Heart right ventricle (tissue), 16 donors: ENCODE results near the gene PMEPA1. TPM values are rescaled to one million over a fixed set of nuclear protein-coding genes. Genes with fewer than 3 reads are reported as not detected.

Experiments
- ATAC-seq, 8 donors: fragments of 200-7000 bp; cut with Tn5 transposase; one replicate each; pipeline ENCODE4 v1.9.1; 2020; ENCODE audit warnings: mild to moderate bottlenecking in 8 of 8, moderate library complexity in 8 of 8, moderate number of reproducible peaks in 1 of 8
- DNase-seq, 2 donors: peaks; one replicate each; pipeline ENCODE4 v3.0.0-alpha.2; 2020
- H3K27ac ChIP-seq, 10 donors: fragments of 200-600 bp; sonication (generic) in 2 of 10; one replicate each; pipeline versions ENCODE4 v1.5.0 to v1.8.0; 2020 to 2022; ENCODE audit warnings: mild to moderate bottlenecking in 3 of 10
- H3K27me3 ChIP-seq, 7 donors: fragments of 200-600 bp; one replicate each; pipeline ENCODE4 v1.8.0; 2021 to 2022; ENCODE audit warnings: mild to moderate bottlenecking in 2 of 7
- H3K36me3 ChIP-seq, 9 donors: fragments of 200-600 bp; sonication (generic) in 1 of 9; one replicate each; pipeline versions ENCODE4 v1.5.0 to v1.8.0; 2020 to 2022; ENCODE audit warnings: mild to moderate bottlenecking in 2 of 9
- H3K4me1 ChIP-seq, 9 donors: fragments of 200-600 bp; sonication (generic) in 1 of 9; one replicate each; pipeline versions ENCODE4 v1.5.0 to v1.8.0; 2020 to 2022; ENCODE audit warnings: mild to moderate bottlenecking in 4 of 9
- H3K4me3 ChIP-seq, 10 donors: fragments of 200-600 bp; sonication (generic) in 2 of 10; one replicate each; pipeline versions ENCODE4 v1.5.0 to v1.8.0; 2020 to 2022; ENCODE audit warnings: mild to moderate bottlenecking in 7 of 10, moderate library complexity in 2 of 10
- H3K9me3 ChIP-seq, 11 donors: fragments of 200-600 bp in 10 of 11; sonication (generic) in 2 of 11; one replicate each; pipeline versions ENCODE4 v1.5.0 to v1.8.0; 2013 to 2022; ENCODE audit warnings: mild to moderate bottlenecking in 2 of 11, control low read depth in 1 of 11, moderate library complexity in 1 of 11
- CTCF ChIP-seq, 9 donors: fragments of 200-600 bp; sonication (generic) in 2 of 9; IDR thresholded peaks; one replicate each; pipeline versions ENCODE4 v1.5.0 to v1.8.0; 2021 to 2022; ENCODE audit warnings: antibody characterized with exemption in 9 of 9, mild to moderate bottlenecking in 5 of 9, moderate library complexity in 1 of 9
- WGBS, 2 donors: extraction: QIAGEN DNeasy Blood & Tissue Kit; methylation state at CpG; one replicate each; pipeline ENCODE4 v1.1.7; 2013; ENCODE audit warnings: inconsistent platforms in 1 of 2; 5-methylcytosine and 5-hydroxymethylcytosine counted together
- intact Hi-C, 10 donors: fragments of 100-400 bp; cut with DNase I; formaldehyde crosslinking; loops; one replicate each; pipeline versions ENCODE4 v1.11.1 to v1.14.2; 2022
- polyA plus RNA-seq, 2 donors: library from polyadenylated mRNA; stranded (reverse); fragments of 200-250 nt; gene quantifications; one replicate each; pipeline ENCODE4 v1.2.3, GENCODE V29; 2013
- total RNA-seq, 10 donors: library from RNA; stranded (reverse); fragmentation: NEBNext Ultra II Directional in 3 of 10; extraction: Animal tissue kit (Norgen Biotek cat#: 25700) in 3 of 10; gene quantifications; one replicate each; pipeline versions ENCODE4 v1.2.1 to v1.2.4, GENCODE V29; 2021 to 2023
- donor health status: Arrhythmogenic right ventricular cardiomyopathy.
- donor health status: ischemic (EF 13 %, LVEDD 7.1; RV severe dilation, severe dysfunction).
- donor health status: healthy with polysubstance abuse.
- donor health status: DM: no; HTN: yes; CAD: no.
- donor health status: DM: no; HTN: no; CAD: no.
- donor health status: ischemic (EF 25% LVEDD 6.9; RV normal size, moderate dysfunction).
- donor health status: ischemic (EF 25% LVEDD 5.7; RV mildly dilated, moderate dysfunction).
- donor health status: healthy.
- donor health status: DM: yes; HTN: yes; CAD: no.
- donor health status: Ischemic cardiomyopathy.
- donor health status: ischemic (EF 35%, LVEDD 5.7; RV mildly dilated, moderate dysfunction).
- donor health status: nonischemic (EF 11% LVEDD 7.7; RV severe dilation, severe dysfunction).
- donor health status: DM: yes; HTN: yes; CAD: no.
- donor health status: PGD.
- donor health status: ischemic (EF 29% LVEDD 5.4; RV normal size, mild dysfunction).
- donor health status: nonischemic (EF 23%, LVEDD 6.1; RV moderate dilation, normal function).

PMEPA1 gene
- total and polyA plus RNA-seq, 12 donors = 10.5 to 81.8 (median 30.4) TPM

- Histone ChIP-seq H3K27ac (peak overlapping the region in 1 of 10 donors; percentile 1), H3K4me3 (no peak overlapping the region), H3K36me3 (peaks cover 0 to 12% (median 0%) of the 10 kb centered on the region in 9 donors), H3K27me3 (peaks cover 0 to 14% (median 0%) of the 10 kb centered on the region in 7 donors), H3K4me1 (peaks cover 2 to 58% (median 26%) of the 10 kb centered on the region in 9 donors), H3K9me3 (no peaks in the 10 kb centered on the region)
- TF ChIP-seq CTCF (IDR thresholded peaks at IDR 0.05) = no peak
- DNase-seq (no peak), ATAC-seq (no peak)
- 76 to 80% methylated on average over 18 of the region's 18 CpGs for WGBS, 2 donors
- intact Hi-C loops = loop anchor here in 1 of 10 donors (5.0 kb wide), 1 partner anchor 33 kb away; no protein-coding TSS in a partner anchor
Measured at GRCh38 chr20:57705127-57705899, 4.5 kb downstream of the PMEPA1 start.

GRCh38 chr20:57704245-57704644, 5.6 kb downstream of the PMEPA1 start:
- intact Hi-C loops = no loop called here
- WGBS, 2 donors = 88 to 89% methylated on average over 14 of the region's 14 CpGs
- Histone ChIP-seq H3K27me3 (peaks cover 0 to 10% (median 0%) of the 10 kb centered on the region in 7 donors), H3K4me1 (peaks cover 2 to 66% (median 24%) of the 10 kb centered on the region in 9 donors), H3K27ac (no peak overlapping the region), H3K4me3 (no peak overlapping the region), H3K9me3 (no peaks in the 10 kb centered on the region), H3K36me3 (peaks cover 0 to 23% (median 0%) of the 10 kb centered on the region in 9 donors)
- DNase-seq (no peak), ATAC-seq (no peak)
- no peak for TF ChIP-seq CTCF (IDR thresholded peaks at IDR 0.05)

- H3K4me3 ChIP-seq = no peak overlapping the region
- DNase-seq (no peak), ATAC-seq (no peak)
- H3K9me3 ChIP-seq = no peaks in the 10 kb centered on the region
- peaks cover 0 to 24% (median 0%) of the 10 kb centered on the region in 9 donors for H3K36me3 ChIP-seq
- intact Hi-C loops = no loop called here
- peaks cover 2 to 62% (median 21%) of the 10 kb centered on the region in 9 donors for H3K4me1 ChIP-seq
- no peak overlapping the region for H3K27ac ChIP-seq
- no peaks in the 10 kb centered on the region for H3K27me3 ChIP-seq
- WGBS, 2 donors = 73 to 83% methylated on average over 6 of the region's 6 CpGs
- TF ChIP-seq CTCF (IDR thresholded peaks at IDR 0.05) = no peak
Measured at GRCh38 chr20:57703013-57703412, 6.8 kb downstream of the PMEPA1 start.

- no peak overlapping the region for H3K27ac ChIP-seq
- no peaks in the 10 kb centered on the region for H3K9me3 ChIP-seq
- DNase-seq (no peak), ATAC-seq (no peak)
- intact Hi-C loops = no loop called here
- peaks cover 2 to 62% (median 21%) of the 10 kb centered on the region in 9 donors for H3K4me1 ChIP-seq
- no peak for TF ChIP-seq CTCF (IDR thresholded peaks at IDR 0.05)
- H3K36me3 ChIP-seq = peaks cover 0 to 24% (median 0%) of the 10 kb centered on the region in 9 donors
- no peaks in the 10 kb centered on the region for H3K27me3 ChIP-seq
- no peak overlapping the region for H3K4me3 ChIP-seq
- WGBS, 2 donors = 76 to 81% methylated on average over 6 of the region's 6 CpGs
Measured at GRCh38 chr20:57702521-57702920, 7.3 kb downstream of the PMEPA1 start.
